ENCODE results near the gene SIGLECL1. TPM values are rescaled to one million over a fixed set of nuclear protein-coding genes. Genes with fewer than 3 reads are reported as not detected.
A peak's percentile ranks its signal among the peaks of the same experiment; 100 is the strongest.

Gene SIGLECL1
- total and polyA plus RNA-seq, 9 of the 15 experiments (the other 6 are each of a cell fraction or from before 2014, with no cell fraction given): not detected

DNA sequence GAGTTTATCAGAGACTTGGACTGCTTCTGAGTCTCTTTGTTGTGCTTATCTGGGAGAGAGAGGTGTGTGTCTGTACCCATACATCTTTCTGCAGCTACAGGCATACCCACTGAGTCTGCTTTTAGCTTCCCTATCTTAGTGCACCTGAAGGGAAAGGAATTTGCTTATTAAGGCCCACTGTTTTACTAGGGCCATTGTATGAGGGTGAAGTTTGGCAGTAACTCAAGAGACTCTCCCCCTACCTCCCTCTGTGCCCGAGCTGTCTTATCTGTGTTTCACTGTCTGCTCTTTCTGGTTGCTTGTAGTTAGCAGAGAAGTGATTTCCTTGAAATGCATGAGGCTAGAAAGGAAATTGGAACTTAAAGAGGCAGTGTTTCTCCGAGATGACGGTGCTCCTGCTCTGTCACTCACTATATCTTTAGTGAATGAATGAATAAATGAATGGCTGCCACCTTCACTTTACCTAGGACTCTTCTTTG is 26.7 kb upstream of the SIGLECL1 start (continued):
- TF ChIP-seq SIRT6 (IDR thresholded peaks at IDR 0.05; ENCODE audit: low read depth, low read length) (no peak), MECOM (CRISPR knock-in tag; IDR thresholded peaks at IDR 0.05) (no peak), TCFL5 (CRISPR knock-in tag; conservative IDR thresholded peaks at IDR 0.05) (no peak), HDAC6 (IDR thresholded peaks at IDR 0.05; ENCODE audit: low read depth, low read length) (no peak), YY1 (IDR thresholded peaks at IDR 0.05; ENCODE audit: borderline replicate concordance in 1 of 3, control insufficient read depth in 1 of 3, extremely low read depth in 1 of 3, insufficient read depth in 3 of 3, insufficient read length in 1 of 3, insufficient replicate concordance in 2 of 3, low read depth in 1 of 3, low read length in 2 of 3) (no peak), KDM2B (CRISPR knock-in tag; IDR thresholded peaks at IDR 0.05) (no peak), FOS (IDR thresholded peaks at IDR 0.05; ENCODE audit: extremely low read depth, insufficient read length) (no peak), TBL1XR1 (IDR thresholded peaks at IDR 0.05; ENCODE audit: low read length in 2 of 2) (peak in 1 of 2 experiments; percentile 71; a peak in 2 of 4 replicates), ETV6 (IDR thresholded peaks at IDR 0.05; ENCODE audit: borderline replicate concordance in 1 of 2, low read depth in 2 of 2, low read length in 1 of 2) (peak in 1 of 2 experiments; percentile 64; a peak in 2 of 4 replicates), ETV6 (CRISPR knock-in tag; IDR thresholded peaks at IDR 0.05; ENCODE audit: borderline replicate concordance) (no peak), ZNF24 (IDR thresholded peaks at IDR 0.05) (peak; percentile 65; the same call in 1 of the 2 replicates), GTF2A2 (tag; IDR thresholded peaks at IDR 0.05) (no peak), PHF20 (IDR thresholded peaks at IDR 0.05; ENCODE audit: partially characterized antibody) (no peak), TAL1 (IDR thresholded peaks at IDR 0.05) (peak; percentile 89)
- TF ChIP-seq, protein P1, sequence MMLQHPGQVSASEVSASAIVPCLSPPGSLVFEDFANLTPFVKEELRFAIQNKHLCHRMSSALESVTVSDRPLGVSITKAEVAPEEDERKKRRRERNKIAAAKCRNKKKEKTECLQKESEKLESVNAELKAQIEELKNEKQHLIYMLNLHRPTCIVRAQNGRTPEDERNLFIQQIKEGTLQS (IDR thresholded peaks at IDR 0.05): no peak
- TF ChIP-seq, protein P1 (CRISPR knock-in tag; conservative IDR thresholded peaks at IDR 0.05): no peak
- TF ChIP-seq, protein P2, sequence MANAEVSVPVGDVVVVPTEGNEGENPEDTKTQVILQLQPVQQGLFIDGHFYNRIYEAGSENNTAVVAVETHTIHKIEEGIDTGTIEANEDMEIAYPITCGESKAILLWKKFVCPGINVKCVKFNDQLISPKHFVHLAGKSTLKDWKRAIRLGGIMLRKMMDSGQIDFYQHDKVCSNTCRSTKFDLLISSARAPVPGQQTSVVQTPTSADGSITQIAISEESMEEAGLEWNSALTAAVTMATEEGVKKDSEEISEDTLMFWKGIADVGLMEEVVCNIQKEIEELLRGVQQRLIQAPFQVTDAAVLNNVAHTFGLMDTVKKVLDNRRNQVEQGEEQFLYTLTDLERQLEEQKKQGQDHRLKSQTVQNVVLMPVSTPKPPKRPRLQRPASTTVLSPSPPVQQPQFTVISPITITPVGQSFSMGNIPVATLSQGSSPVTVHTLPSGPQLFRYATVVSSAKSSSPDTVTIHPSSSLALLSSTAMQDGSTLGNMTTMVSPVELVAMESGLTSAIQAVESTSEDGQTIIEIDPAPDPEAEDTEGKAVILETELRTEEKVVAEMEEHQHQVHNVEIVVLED (CRISPR knock-in tag; IDR thresholded peaks at IDR 0.05): no peak
